ENCODE results near the gene SRGAP2B.
"Not testable (repeated sequence)": the region's sequence is repeated elsewhere in the genome, so short reads cannot be mapped to it uniquely, and the experiment has no call there.

GRCh38 chr1:145071569-145071968, 23.6 kb downstream of the SRGAP2B start:
- TF ChIP-seq, protein P1, sequence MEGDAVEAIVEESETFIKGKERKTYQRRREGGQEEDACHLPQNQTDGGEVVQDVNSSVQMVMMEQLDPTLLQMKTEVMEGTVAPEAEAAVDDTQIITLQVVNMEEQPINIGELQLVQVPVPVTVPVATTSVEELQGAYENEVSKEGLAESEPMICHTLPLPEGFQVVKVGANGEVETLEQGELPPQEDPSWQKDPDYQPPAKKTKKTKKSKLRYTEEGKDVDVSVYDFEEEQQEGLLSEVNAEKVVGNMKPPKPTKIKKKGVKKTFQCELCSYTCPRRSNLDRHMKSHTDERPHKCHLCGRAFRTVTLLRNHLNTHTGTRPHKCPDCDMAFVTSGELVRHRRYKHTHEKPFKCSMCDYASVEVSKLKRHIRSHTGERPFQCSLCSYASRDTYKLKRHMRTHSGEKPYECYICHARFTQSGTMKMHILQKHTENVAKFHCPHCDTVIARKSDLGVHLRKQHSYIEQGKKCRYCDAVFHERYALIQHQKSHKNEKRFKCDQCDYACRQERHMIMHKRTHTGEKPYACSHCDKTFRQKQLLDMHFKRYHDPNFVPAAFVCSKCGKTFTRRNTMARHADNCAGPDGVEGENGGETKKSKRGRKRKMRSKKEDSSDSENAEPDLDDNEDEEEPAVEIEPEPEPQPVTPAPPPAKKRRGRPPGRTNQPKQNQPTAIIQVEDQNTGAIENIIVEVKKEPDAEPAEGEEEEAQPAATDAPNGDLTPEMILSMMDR (optimal IDR thresholded peaks at IDR 0.05 in 1 of 3, IDR thresholded peaks at IDR 0.05 in 1 of 3, conservative IDR thresholded peaks at IDR 0.05 in 1 of 3; ENCODE audit: extremely low read depth in 1 of 3, insufficient read depth in 2 of 3, low read length in 3 of 3): not testable (repeated sequence)
- not testable (repeated sequence) for TF ChIP-seq EZH2 (IDR thresholded peaks at IDR 0.05; ENCODE audit: low read length)
